Measurements from ENCODE around the gene SLC35B3. TPM values are rescaled to one million over a fixed set of nuclear protein-coding genes. Genes with fewer than 3 reads are reported as not detected.

SLC35B3 gene
- total RNA-seq, 1 experiment from 2014 or later: 19.4 TPM

- Histone ChIP-seq H3K36me3 (ENCODE audit: insufficient read depth, low read length, poor library complexity, severe bottlenecking) (no peaks in the 10 kb centered on the region), H3K27ac (ENCODE audit: low read depth, low read length, poor library complexity, severe bottlenecking) (no peak overlapping the region), H3K4me1 (ENCODE audit: insufficient read depth, low read length, poor library complexity, severe bottlenecking) (no peaks in the 10 kb centered on the region), H3K9me3 (ENCODE audit: low read depth, low read length, poor library complexity, severe bottlenecking) (no peaks in the 10 kb centered on the region), H3K27me3 (replicated peaks; ENCODE audit: insufficient read depth, low read depth, low read length, poor library complexity) (no peaks in the 10 kb centered on the region), H3K4me3 (ENCODE audit: low read depth, low read length, poor library complexity, severe bottlenecking) (no peak overlapping the region)
- POLR2A ChIA-PET (ENCODE audit: low non-redundant PET): no interaction called here
- intact Hi-C loops (cut with micrococcal nuclease; ENCODE audit: unreplicated experiment): no loop called here
- no TSS peak for BruUV-seq (replicated peaks)
- DNase-seq (ENCODE audit: low spot score): no peak
- CTCF ChIA-PET: no interaction called here
- TF ChIP-seq CTCF (conservative IDR thresholded peaks at IDR 0.05; ENCODE audit: low read depth, low read length): no peak
- no peak for TF ChIP-seq EZH2 (IDR thresholded peaks at IDR 0.05; ENCODE audit: borderline replicate concordance, low read depth, low read length, poor library complexity, severe bottlenecking)
These were observed 59.4 kb downstream of the SLC35B3 start for GRCh38 chr6:8375916-8376315.

All from A673 (cell line).